HepG2 (cell line): Measurements from ENCODE around the gene CHPF. TPM values are rescaled to one million over a fixed set of nuclear protein-coding genes. Genes with fewer than 3 reads are reported as not detected.

Experiments used
- BCL6 ChIP-seq: IDR thresholded peaks from 2 replicates; pipeline ENCODE4 v1.6.1; 2016; ENCODE audit warnings: missing genetic modification reagents, missing compliant biosample characterization
- CCDC6 ChIP-seq: sonication (generic); formaldehyde crosslinking; IDR thresholded peaks from 2 replicates; pipeline ENCODE4 v1.8.1; 2022; ENCODE audit warnings: mild to moderate bottlenecking, missing genetic modification reagents, moderate library complexity
- CREBL2 ChIP-seq: sonication (generic); formaldehyde crosslinking; IDR thresholded peaks from 2 replicates; pipeline ENCODE4 v1.8.1; 2023; ENCODE audit warnings: missing genetic modification reagents, mild to moderate bottlenecking, borderline replicate concordance
- E2F2 ChIP-seq: sonication (generic); formaldehyde crosslinking; IDR thresholded peaks from 2 replicates; pipeline ENCODE4 v1.4.0; 2020; ENCODE audit warnings: missing genetic modification reagents, borderline replicate concordance
- E2F5 ChIP-seq: sonication (generic); formaldehyde crosslinking; conservative IDR thresholded peaks from 2 replicates; pipeline ENCODE4 v1.4.0; 2020; ENCODE audit warnings: missing genetic modification reagents
- FOSL2 ChIP-seq: sonication (generic); formaldehyde crosslinking; IDR thresholded peaks from 2 replicates; pipeline ENCODE4 v1.4.0; 2020; ENCODE audit warnings: missing genetic modification reagents
- FOXA3 ChIP-seq: IDR thresholded peaks from 2 replicates; pipeline ENCODE4 v1.6.1; 2016; ENCODE audit warnings: missing genetic modification reagents, missing compliant biosample characterization
- FOXC1 ChIP-seq: sonication (generic); formaldehyde crosslinking; IDR thresholded peaks from 2 replicates; pipeline ENCODE4 v1.8.0; 2022; ENCODE audit warnings: mild to moderate bottlenecking, missing genetic modification reagents, borderline replicate concordance
- GATAD2A ChIP-seq: IDR thresholded peaks from 2 replicates; pipeline ENCODE4 v1.6.1; 2016
- HDAC6 ChIP-seq: fragments of 200-600 bp; sonication (generic); IDR thresholded peaks from 2 replicates; pipeline ENCODE4 v1.7.0; 2017; ENCODE audit warnings: mild to moderate bottlenecking, antibody characterized with exemption, low read length, low read depth
- JUND ChIP-seq: sonication (generic); formaldehyde crosslinking; IDR thresholded peaks from 2 replicates; pipeline ENCODE4 v1.8.0; 2022; ENCODE audit warnings: mild to moderate bottlenecking, missing genetic modification reagents
- KAT2B ChIP-seq: fragments of 150-350 bp; IDR thresholded peaks from 2 replicates; pipeline ENCODE4 v1.6.1; 2014; ENCODE audit warnings: low read depth, low read length, borderline replicate concordance
- KDM2A ChIP-seq: sonication (generic); formaldehyde crosslinking; IDR thresholded peaks from 2 replicates; pipeline ENCODE4 v1.4.0; 2020; ENCODE audit warnings: low read depth, missing genetic modification reagents, borderline replicate concordance
- KMT2B ChIP-seq: IDR thresholded peaks from 2 replicates; pipeline ENCODE4 v1.6.1; 2016; ENCODE audit warnings: missing genetic modification reagents, missing compliant biosample characterization
- MTF2 ChIP-seq: sonication (generic); formaldehyde crosslinking; IDR thresholded peaks from 2 replicates; pipeline ENCODE4 v1.5.0; 2020; ENCODE audit warnings: missing genetic modification reagents, borderline replicate concordance
- MYC ChIP-seq: sonication (generic); formaldehyde crosslinking; IDR thresholded peaks from 2 replicates; pipeline ENCODE4 v1.9.0; 2021; ENCODE audit warnings: missing genetic modification reagents, borderline replicate concordance
- NFKBIZ ChIP-seq: IDR thresholded peaks from 2 replicates; pipeline ENCODE4 v1.6.1; 2018; ENCODE audit warnings: missing genetic modification reagents, missing compliant biosample characterization
- RFX3 ChIP-seq: IDR thresholded peaks from 2 replicates; pipeline ENCODE4 v1.6.1; 2016; ENCODE audit warnings: missing biosample characterization, missing genetic modification reagents
- SMYD3 ChIP-seq: sonication (generic); formaldehyde crosslinking; IDR thresholded peaks from 2 replicates; pipeline ENCODE4 v1.8.1; 2023; ENCODE audit warnings: mild to moderate bottlenecking, missing genetic modification reagents
- SNAPC5 ChIP-seq: sonication (generic); formaldehyde crosslinking; IDR thresholded peaks from 2 replicates; pipeline ENCODE4 v1.8.1; 2023; ENCODE audit warnings: mild to moderate bottlenecking, missing genetic modification reagents, borderline replicate concordance
- SRSF4 ChIP-seq: fragments of 200-400 bp; formaldehyde crosslinking; IDR thresholded peaks from one replicate; pipeline ENCODE4 v1.6.1; 2018; ENCODE audit warnings: mild to moderate bottlenecking, low read depth, low read length, moderate library complexity; ENCODE audit not compliant: poor library complexity, severe bottlenecking
- STAG1 ChIP-seq: sonication (generic); formaldehyde crosslinking; IDR thresholded peaks from 2 replicates; pipeline ENCODE4 v1.4.0; 2020; ENCODE audit warnings: missing genetic modification reagents
- TARDBP ChIP-seq: sonication (generic); formaldehyde crosslinking; IDR thresholded peaks from 2 replicates; pipeline ENCODE4 v1.8.0; 2022; ENCODE audit warnings: mild to moderate bottlenecking, missing genetic modification reagents
- ZNF282 ChIP-seq: fragments of 450-650 bp; IDR thresholded peaks from 2 replicates; pipeline ENCODE4 v1.6.1; 2018; ENCODE audit not compliant: partially characterized antibody
- ZNF354B ChIP-seq: sonication (generic); formaldehyde crosslinking; IDR thresholded peaks from 2 replicates; pipeline ENCODE4 v1.8.0; 2022; ENCODE audit warnings: mild to moderate bottlenecking, missing genetic modification reagents
- ZNF431 ChIP-seq: sonication (generic); formaldehyde crosslinking; IDR thresholded peaks from 2 replicates; pipeline ENCODE4 v1.9.0; 2022; ENCODE audit warnings: missing genetic modification reagents, low read depth, mild to moderate bottlenecking, borderline replicate concordance
- ZNF451 ChIP-seq: sonication (generic); formaldehyde crosslinking; IDR thresholded peaks from 2 replicates; pipeline ENCODE4 v1.5.0; 2020; ENCODE audit warnings: mild to moderate bottlenecking, missing genetic modification reagents
- ZNF660 ChIP-seq: sonication (generic); formaldehyde crosslinking; IDR thresholded peaks from 2 replicates; pipeline ENCODE4 v1.5.1; 2020; ENCODE audit warnings: mild to moderate bottlenecking, low read depth, missing genetic modification reagents, borderline replicate concordance
- ZNF672 ChIP-seq: sonication (generic); formaldehyde crosslinking; IDR thresholded peaks from 2 replicates; pipeline ENCODE4 v1.8.1; 2022; ENCODE audit warnings: missing genetic modification reagents
- ZNF761 ChIP-seq: sonication (generic); formaldehyde crosslinking; conservative IDR thresholded peaks from 2 replicates; pipeline ENCODE4 v1.4.0; 2020; ENCODE audit warnings: mild to moderate bottlenecking, missing genetic modification reagents
- ZNF776 ChIP-seq: sonication (generic); formaldehyde crosslinking; IDR thresholded peaks from 2 replicates; pipeline ENCODE4 v1.4.0; 2020; ENCODE audit warnings: mild to moderate bottlenecking, missing genetic modification reagents
- ZSCAN22 ChIP-seq: sonication (generic); formaldehyde crosslinking; IDR thresholded peaks from 2 replicates; pipeline ENCODE4 v1.4.0; 2020; ENCODE audit warnings: mild to moderate bottlenecking, missing genetic modification reagents
- polyA plus RNA-seq, 8 experiments: library from polyadenylated mRNA; depleted of rRNA in 3 of 8; stranded (reverse) in 7 of 8; unstranded in 1 of 8; fragments of >200 nt; fragmentation: Illumina TruSeq in 4 of 8; extraction: Trizol in 4 of 8; gene quantifications; 2 replicates each; pipeline versions ENCODE4 v1.2.1 to v1.2.3, GENCODE V29; 2011 to 2016; ENCODE audit warnings: low read depth in 4 of 8, missing spikeins in 1 of 8, mixed read lengths in 1 of 8; ENCODE audit not compliant: insufficient read depth in 1 of 8
- total RNA-seq, 5 experiments: library from RNA; depleted of rRNA; stranded (reverse); fragments of >200 nt; fragmentation: Illumina TruSeq; extraction: Trizol; gene quantifications; 2 replicates each; pipeline ENCODE4 v1.2.3, GENCODE V29; 2016; ENCODE audit warnings: low read depth in 1 of 5

Gene CHPF
- total and polyA plus RNA-seq, 2 of the 13 experiments (the other 11 are each of a cell fraction or from before 2014, with no cell fraction given) = 79.6 to 111 TPM

GRCh38 chr2:219570194-219570923 is 26.8 kb upstream of the CHPF start (continued):
- TF ChIP-seq BCL6 (CRISPR knock-in tag) = no peak; the same call in 1 of the 2 replicates
- no peak for TF ChIP-seq SMYD3 (CRISPR knock-in tag)
- TF ChIP-seq SNAPC5 (CRISPR knock-in tag) = peak; percentile 73; the same call in 1 of the 2 replicates
- TF ChIP-seq ZNF451 (CRISPR knock-in tag) = no peak
- peak; percentile 54; the same call in 1 of the 2 replicates for TF ChIP-seq KDM2A
- no peak for TF ChIP-seq FOSL2 (CRISPR knock-in tag)
- no peak for TF ChIP-seq ZNF660 (CRISPR knock-in tag)
- TF ChIP-seq ZNF672 (CRISPR knock-in tag) = no peak
- TF ChIP-seq ZNF431 (CRISPR knock-in tag) = peak; percentile 67; the same call in 1 of the 2 replicates
- TF ChIP-seq ZNF354B (CRISPR knock-in tag) = no peak
- no peak for TF ChIP-seq HDAC6
- TF ChIP-seq E2F2 (CRISPR knock-in tag) = no peak
- 0 out of 2 replicates have a peak, but pooled peaks have one; percentile 17 for TF ChIP-seq MYC
- 0 out of 2 replicates have a peak, but pooled peaks have one; percentile 65 for TF ChIP-seq CREBL2 (CRISPR knock-in tag)
- TF ChIP-seq JUND (CRISPR knock-in tag) = no peak
- no peak; the same call in 1 of the 2 replicates for TF ChIP-seq TARDBP
- no peak for TF ChIP-seq E2F5
- TF ChIP-seq FOXC1 = no peak
- TF ChIP-seq ZNF282 = no peak
- TF ChIP-seq CCDC6 = no peak
- TF ChIP-seq NFKBIZ (CRISPR knock-in tag) = no peak
- no peak for TF ChIP-seq ZNF761 (CRISPR knock-in tag)
- TF ChIP-seq ZSCAN22 (CRISPR knock-in tag) = no peak
- TF ChIP-seq MTF2 (CRISPR knock-in tag) = no peak
- TF ChIP-seq RFX3 (CRISPR knock-in tag) = no peak
- no peak for TF ChIP-seq GATAD2A (CRISPR knock-in tag)
- no peak for TF ChIP-seq ZNF776
- TF ChIP-seq FOXA3 = no peak
- no peak for TF ChIP-seq KAT2B
- no peak for TF ChIP-seq SRSF4
- no peak for TF ChIP-seq KMT2B (CRISPR knock-in tag)
- peak; percentile 23; the same call in 1 of the 2 replicates for TF ChIP-seq STAG1 (CRISPR knock-in tag)
